Stomach smooth muscle (tissue), 2 donors: ENCODE data around the gene TYRP1.
A peak's percentile ranks its signal among the peaks of the same experiment; 100 is the strongest.
"Not testable (repeated sequence)": the region's sequence is repeated elsewhere in the genome, so short reads cannot be mapped to it uniquely, and the experiment has no call there.

ENCODE experiments used
- H3K27ac ChIP-seq: one replicate; pipeline ENCODE4 v1.7.0; 2013; ENCODE audit warnings: mild to moderate bottlenecking, low read length, inconsistent platforms
- H3K27me3 ChIP-seq, 2 donors: one replicate each; pipeline ENCODE4 v1.7.0; 2013; ENCODE audit warnings: low read length in 2 of 2; ENCODE audit not compliant: insufficient read depth in 2 of 2, control insufficient read depth in 1 of 2
- H3K36me3 ChIP-seq, 2 donors: one replicate each; pipeline ENCODE4 v1.7.0; 2013; ENCODE audit warnings: low read length in 2 of 2; ENCODE audit not compliant: control insufficient read depth in 2 of 2, insufficient read depth in 2 of 2
- H3K4me1 ChIP-seq: one replicate; pipeline ENCODE4 v1.7.0; 2013; ENCODE audit warnings: low read length; ENCODE audit not compliant: control insufficient read depth, insufficient read depth
- H3K4me3 ChIP-seq, 2 donors: one replicate each; pipeline ENCODE4 v1.7.0; 2013; ENCODE audit warnings: low read length in 2 of 2
- H3K9ac ChIP-seq, 2 donors: one replicate each; pipeline ENCODE4 v1.7.0; 2013; ENCODE audit warnings: low read length in 2 of 2, mild to moderate bottlenecking in 1 of 2
- H3K9me3 ChIP-seq, 2 donors: one replicate each; pipeline ENCODE4 v1.7.0; 2013; ENCODE audit warnings: low read length in 2 of 2; ENCODE audit not compliant: control insufficient read depth in 2 of 2
- donor health status: healthy.
- donor health status: Pancreatic carcinoma.

Gene TYRP1

DNA sequence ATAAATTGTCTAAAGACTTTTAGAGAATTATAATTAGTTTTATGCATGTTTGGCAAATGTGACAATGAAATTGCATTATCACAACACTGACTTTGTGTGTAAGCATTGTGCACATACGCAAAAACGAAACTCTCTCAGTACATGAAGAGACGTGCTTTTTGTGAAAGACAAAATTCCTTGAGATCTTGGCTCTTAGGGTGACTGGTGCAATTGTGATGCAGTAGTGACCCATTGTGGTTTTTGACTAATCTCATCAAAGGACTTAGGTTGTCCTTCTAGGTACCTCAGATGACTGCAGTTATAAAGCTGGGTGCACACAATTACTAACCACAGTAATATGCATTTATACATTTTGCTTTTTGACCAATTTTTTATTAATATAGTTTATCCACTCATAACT lies 25.3 kb upstream of the TYRP1 start:
- Histone ChIP-seq H3K36me3 (no peaks in the 10 kb centered on the region), H3K27me3 (no peaks in the 10 kb centered on the region), H3K9me3 (no peaks in the 10 kb centered on the region), H3K9ac (no peak overlapping the region), H3K27ac (no peak overlapping the region), H3K4me3 (no peak overlapping the region), H3K4me1 (no peaks in the 10 kb centered on the region)

DNA sequence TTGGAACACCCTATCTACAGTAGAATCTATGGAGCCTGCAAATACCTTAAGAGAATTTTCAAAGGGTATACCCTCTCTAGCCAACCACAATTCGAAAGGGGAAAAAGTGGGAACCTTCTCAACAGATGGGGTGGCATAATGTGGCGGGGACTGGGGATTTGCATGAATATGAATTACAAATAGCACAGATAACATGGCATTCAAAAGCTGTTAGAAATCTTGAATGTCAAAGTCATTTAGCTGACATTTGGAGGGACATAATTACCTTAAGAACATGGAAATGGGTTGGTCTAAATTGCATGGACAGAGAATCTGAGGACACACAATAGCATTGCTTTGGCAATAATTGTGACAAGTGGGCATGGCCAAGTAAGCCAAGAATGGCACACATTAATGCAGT lies 23.2 kb upstream of the TYRP1 start:
- H3K27me3 ChIP-seq: no peaks in the 10 kb centered on the region
- H3K36me3 ChIP-seq: no peaks in the 10 kb centered on the region

DNA sequence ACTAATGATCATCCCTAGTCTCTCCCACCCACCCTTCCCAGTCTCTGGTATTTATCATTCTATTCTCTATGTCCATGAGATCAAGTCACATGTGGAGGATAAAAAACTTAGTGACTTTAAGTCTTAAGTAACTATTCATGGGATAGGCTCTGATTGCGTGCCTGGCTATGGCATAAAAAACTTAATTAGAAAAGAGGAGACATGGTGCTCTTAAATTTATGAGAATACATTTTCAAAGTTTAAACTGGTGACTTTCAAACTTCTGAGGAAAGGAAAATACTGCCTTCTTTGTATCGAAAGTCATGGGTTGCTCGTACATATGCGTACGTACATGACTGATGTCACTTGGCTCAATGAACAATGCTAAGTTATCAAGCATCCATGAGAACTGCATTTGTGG lies 18.2 kb upstream of the TYRP1 start:
- Histone ChIP-seq H3K4me3 (no peak overlapping the region), H3K27me3 (no peaks in the 10 kb centered on the region)

More for the DNA sequence above, 23.2 kb upstream of the TYRP1 start:
- Histone ChIP-seq H3K9me3 (no peaks in the 10 kb centered on the region), H3K27ac (no peak overlapping the region), H3K9ac (no peak overlapping the region), H3K4me3 (no peak overlapping the region), H3K4me1 (no peaks in the 10 kb centered on the region)

DNA sequence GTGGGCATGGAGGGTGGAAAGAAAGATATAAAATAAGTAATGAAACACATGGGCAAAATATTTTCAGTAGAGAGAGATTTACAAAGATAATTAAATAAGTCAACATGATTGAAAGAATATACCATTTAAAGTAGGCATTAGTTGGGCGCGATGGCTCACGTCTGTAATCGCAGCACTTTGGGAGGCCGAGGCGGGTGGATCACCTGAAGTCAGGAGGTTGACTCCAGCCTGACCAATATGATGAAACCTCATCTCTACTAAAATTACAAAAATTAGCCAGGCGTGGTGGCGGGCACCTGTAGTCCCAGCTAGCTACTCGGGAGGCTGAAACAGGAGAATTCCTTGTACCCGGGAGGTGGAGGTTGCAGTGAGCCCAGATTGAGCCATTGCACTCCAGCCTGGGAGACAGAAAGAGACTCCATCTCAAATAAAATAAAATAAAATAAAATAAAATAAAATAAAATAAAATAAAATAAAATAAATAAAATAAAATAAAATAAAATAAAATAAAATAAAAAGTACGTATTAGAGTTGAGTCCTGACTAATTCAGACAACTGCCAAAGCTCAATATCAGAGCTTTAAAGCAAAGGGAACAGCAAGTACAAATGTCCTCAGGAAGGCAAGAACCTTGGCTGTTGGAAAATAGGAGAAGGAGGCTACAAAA lies 15.6 kb upstream of the TYRP1 start:
- H3K4me3 ChIP-seq, H3K9ac ChIP-seq, H3K36me3 ChIP-seq, H3K27me3 ChIP-seq, H3K4me1 ChIP-seq, H3K27ac ChIP-seq, H3K9me3 ChIP-seq: not testable (repeated sequence)

More for the DNA sequence above, 18.2 kb upstream of the TYRP1 start:
- no peak overlapping the region for H3K9ac ChIP-seq
- H3K27ac ChIP-seq: no peak overlapping the region
- H3K4me1 ChIP-seq: no peaks in the 10 kb centered on the region
- H3K36me3 ChIP-seq: no peaks in the 10 kb centered on the region
- H3K9me3 ChIP-seq: no peaks in the 10 kb centered on the region

DNA sequence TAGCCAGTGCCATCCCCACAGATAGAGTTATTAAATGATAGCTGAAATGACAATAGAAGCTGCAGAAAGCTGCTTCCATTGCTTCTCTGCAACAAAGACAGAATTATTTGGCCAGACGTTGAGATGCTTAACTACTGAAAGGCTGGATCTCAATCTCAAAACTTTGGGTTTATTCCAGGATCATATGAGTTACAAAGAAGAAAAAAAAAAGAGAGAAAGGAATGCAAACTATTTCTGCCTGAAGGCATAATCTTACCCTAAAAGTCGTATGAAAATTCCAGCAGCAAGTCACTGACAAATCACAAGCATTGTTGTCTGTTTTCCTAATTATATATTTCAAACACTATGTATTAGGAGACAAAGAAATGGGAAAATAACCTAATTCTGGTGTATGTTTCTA lies 12.8 kb upstream of the TYRP1 start:
- H3K27ac ChIP-seq: no peak overlapping the region
- H3K4me1 ChIP-seq: no peaks in the 10 kb centered on the region
- H3K27me3 ChIP-seq: no peaks in the 10 kb centered on the region
- no peaks in the 10 kb centered on the region for H3K36me3 ChIP-seq
- H3K4me3 ChIP-seq: no peak overlapping the region
- H3K9me3 ChIP-seq: no peaks in the 10 kb centered on the region
- no peak overlapping the region for H3K9ac ChIP-seq

DNA sequence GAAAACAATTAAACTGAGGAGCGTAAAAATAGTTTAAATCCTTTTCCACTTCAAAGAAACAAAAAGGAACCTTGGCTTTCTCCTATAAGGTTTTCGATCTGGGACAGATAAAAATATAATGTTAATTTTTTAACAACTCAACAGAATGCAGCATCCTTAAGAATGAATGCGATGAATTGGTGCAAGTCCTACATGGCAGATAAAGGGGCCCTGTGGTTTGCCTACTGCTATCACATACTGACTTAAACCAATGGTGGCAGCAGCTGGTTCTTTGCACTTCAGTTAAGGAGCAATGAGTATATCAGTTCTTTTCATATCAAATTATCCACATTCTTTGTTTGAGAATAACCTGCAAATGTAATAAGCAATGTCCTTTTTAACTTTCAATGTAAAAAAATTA lies 12.4 kb upstream of the TYRP1 start:
- Histone ChIP-seq H3K27ac (no peak overlapping the region), H3K9ac (no peak overlapping the region), H3K4me1 (no peaks in the 10 kb centered on the region)

DNA sequence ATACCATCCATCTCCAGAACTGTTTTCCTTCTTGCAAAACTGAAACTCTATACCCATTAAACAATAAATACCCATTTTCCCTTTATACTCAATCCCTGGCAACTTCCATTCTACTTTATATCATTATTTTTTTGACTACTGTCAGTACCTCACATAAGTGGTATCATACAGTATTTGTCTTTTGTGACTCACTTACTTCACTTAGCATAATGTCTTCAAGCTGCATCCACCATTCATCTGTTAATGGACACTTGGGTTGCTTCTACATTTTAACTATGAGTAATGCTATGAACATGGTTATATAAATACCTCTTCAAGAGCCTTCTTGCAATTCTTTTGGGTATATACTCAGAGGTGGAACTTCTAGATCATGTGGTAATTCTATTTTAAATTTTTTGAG lies 11.6 kb upstream of the TYRP1 start:
- no peak overlapping the region for H3K27ac ChIP-seq
- no peaks in the 10 kb centered on the region for H3K27me3 ChIP-seq
- H3K9me3 ChIP-seq: no peaks in the 10 kb centered on the region
- no peaks in the 10 kb centered on the region for H3K36me3 ChIP-seq
- H3K4me3 ChIP-seq: no peak overlapping the region
- no peak overlapping the region for H3K9ac ChIP-seq
- no peaks in the 10 kb centered on the region for H3K4me1 ChIP-seq

More for the DNA sequence above, 12.4 kb upstream of the TYRP1 start:
- Histone ChIP-seq H3K36me3 (no peaks in the 10 kb centered on the region), H3K27me3 (no peaks in the 10 kb centered on the region), H3K4me3 (no peak overlapping the region), H3K9me3 (no peaks in the 10 kb centered on the region)

DNA sequence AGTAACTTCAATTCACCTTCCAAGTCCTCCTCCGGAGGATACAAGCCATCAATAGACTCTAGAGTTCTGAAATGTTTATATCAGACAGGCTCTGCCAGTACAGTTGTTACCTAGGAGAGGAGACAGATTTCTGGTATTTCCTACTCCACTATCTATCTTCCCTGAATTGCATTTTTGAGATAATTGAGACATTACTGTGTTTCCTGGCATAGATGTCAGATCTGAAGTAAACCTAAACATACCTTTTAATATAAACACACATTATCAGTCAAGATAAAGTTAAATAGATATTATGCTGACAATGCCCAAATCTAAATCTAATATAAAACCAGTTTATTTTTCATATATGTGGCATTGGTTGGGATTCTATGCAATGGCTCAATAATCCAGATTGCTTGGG lies 8.2 kb upstream of the TYRP1 start:
- Histone ChIP-seq H3K27ac (no peak overlapping the region), H3K4me3 (no peak overlapping the region), H3K36me3 (no peaks in the 10 kb centered on the region), H3K4me1 (no peaks in the 10 kb centered on the region), H3K27me3 (no peaks in the 10 kb centered on the region), H3K9ac (no peak overlapping the region), H3K9me3 (no peaks in the 10 kb centered on the region)

DNA sequence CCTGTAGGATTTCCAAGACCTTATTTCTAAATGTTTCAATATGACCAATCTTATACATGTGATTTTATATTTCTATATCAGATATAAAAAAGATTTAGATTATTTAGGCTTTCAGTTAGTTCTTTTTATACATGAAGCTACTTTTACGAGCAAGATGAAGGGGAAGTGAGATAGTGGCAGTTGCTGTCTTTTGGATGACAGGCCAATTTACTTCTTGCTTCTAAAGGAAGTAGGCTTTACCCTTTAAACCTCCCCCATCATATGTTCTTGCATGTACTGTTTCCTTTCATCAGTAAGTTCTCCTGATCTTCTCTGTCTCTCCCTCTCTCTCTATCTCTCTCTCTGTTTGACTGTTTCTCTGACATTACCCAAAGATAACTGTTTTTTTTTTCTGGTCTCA lies 4.0 kb upstream of the TYRP1 start:
- Histone ChIP-seq H3K27ac (no peak overlapping the region), H3K9ac (no peak overlapping the region), H3K4me1 (no peaks in the 10 kb centered on the region), H3K9me3 (no peaks in the 10 kb centered on the region), H3K27me3 (no peaks in the 10 kb centered on the region), H3K36me3 (no peaks in the 10 kb centered on the region), H3K4me3 (no peak overlapping the region)

DNA sequence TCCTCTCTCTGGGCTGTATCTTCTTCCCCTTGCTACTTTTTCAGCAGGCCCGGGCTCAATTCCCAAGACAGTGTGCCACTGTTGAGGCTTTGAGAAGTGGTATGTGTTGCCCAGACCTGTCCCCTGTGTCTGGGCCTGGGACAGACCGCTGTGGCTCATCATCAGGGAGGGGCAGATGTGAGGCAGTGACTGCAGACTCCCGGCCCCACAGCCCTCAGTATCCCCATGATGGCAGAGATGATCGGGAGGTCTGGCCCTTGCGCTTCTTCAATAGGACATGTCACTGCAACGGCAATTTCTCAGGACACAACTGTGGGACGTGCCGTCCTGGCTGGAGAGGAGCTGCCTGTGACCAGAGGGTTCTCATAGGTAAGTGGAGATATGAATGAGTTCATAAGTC lies 828 bp downstream of the TYRP1 start:
- Histone ChIP-seq H3K9me3 (no peaks in the 10 kb centered on the region), H3K4me1 (no peaks in the 10 kb centered on the region), H3K4me3 (no peak overlapping the region), H3K9ac (no peak overlapping the region), H3K36me3 (no peaks in the 10 kb centered on the region), H3K27ac (no peak overlapping the region), H3K27me3 (no peaks in the 10 kb centered on the region)

DNA sequence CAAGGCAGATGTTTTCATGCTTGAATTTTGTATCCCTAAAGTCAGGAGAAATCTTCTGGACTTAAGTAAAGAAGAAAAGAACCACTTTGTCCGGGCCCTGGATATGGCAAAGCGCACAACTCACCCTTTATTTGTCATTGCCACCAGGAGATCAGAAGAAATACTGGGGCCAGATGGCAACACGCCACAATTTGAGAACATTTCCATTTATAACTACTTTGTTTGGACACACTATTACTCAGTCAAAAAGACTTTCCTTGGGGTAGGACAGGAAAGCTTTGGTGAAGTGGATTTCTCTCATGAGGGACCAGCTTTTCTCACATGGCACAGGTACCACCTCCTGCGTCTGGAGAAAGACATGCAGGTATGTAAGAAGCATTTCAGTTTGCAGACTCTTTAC lies 2.3 kb downstream of the TYRP1 start:
- Histone ChIP-seq H3K36me3 (no peaks in the 10 kb centered on the region), H3K4me3 (peak overlapping the region in 1 of 2 donors; percentile 8), H3K4me1 (no peaks in the 10 kb centered on the region), H3K27ac (no peak overlapping the region), H3K9me3 (no peaks in the 10 kb centered on the region), H3K9ac (no peak overlapping the region), H3K27me3 (no peaks in the 10 kb centered on the region)
